HK-2 (cell line): Measurements from ENCODE around the gene PIP5K1C.

ENCODE experiments used
- DNase-seq: peaks from one replicate; pipeline ENCODE4 v3.0.0-alpha.2; 2018; ENCODE audit not compliant: unreplicated experiment

The PIP5K1C gene

DNA sequence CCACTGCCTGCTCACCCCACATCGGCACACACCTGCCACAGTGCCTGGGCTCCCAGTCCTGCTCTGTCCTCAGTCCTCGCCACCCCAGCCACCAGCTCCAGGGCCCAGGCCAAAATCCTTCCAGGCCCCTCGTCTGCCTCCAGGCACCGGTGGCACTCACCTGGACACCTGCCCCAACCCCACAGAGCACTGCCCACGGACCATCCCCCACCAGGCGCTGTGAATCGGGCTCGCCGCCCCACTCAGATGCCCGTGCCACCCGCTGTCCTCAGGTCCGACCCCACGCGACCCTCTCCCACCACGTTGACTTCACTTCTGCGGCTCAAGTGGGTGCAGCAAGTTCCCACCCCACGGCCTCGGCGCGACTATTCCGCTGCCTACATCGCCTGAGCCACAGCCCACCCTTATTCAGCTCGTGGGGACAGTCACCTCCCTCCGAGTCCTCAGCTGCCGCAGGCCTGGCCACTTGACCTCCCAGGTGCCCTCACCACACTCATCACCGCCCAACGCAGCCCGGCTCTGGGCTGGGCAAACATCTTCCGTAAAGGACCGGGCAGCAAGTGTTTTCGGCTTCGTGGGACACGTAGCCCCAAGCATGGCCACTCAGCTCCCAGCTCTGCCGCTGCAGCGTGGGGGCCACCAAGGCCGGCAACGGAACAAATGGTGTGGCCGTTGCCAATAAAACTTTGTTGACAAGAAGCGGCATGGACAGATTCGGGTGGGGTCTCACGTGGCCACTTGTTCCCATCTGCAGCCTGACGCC lies 5.7 kb downstream of the PIP5K1C start:
- no peak for DNase-seq

DNA sequence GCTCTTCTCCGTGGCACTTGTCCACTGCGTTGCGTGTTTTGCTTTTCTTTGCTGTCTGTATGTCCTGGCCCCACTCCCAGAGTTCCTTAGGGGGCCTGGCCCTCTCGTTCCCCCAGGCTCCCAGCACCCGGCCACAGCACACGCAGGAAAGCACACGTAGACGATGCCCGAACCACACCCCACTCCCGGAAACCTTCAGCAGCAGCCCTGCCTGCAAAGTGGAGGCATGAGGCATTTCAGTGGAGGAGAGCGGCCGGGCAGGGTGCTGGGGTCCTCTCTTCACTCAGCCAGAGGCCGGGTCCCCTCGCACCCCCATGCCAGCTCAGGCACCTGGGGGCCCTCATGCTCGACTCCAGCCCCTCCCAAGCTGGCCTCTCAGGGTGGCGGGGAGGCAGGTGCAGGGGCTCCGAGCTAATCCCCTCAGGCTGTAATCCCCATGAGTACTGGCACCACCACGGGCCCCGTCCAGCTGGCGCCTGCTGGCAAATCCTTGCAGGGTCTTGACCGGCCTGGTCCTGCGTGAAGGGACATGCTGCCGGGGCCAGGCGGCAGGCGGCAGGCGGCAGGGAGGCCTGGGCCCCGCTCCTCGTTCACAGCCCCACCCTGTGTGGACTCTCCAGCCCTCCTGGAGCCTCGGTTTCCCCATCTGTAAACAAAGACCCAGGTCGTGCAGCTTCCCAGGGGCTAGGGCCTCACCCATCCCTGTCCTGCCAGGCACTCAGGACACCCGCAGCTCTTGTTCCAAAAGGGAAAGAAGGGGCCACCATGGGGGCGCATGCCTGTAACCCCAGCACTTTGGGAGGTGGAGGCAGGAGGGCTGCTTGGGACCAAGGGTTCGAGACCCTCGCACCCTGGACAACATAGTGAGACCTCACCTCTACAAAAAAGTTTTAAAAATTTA lies 7.0 kb downstream of the PIP5K1C start:
- no peak for DNase-seq

DNA sequence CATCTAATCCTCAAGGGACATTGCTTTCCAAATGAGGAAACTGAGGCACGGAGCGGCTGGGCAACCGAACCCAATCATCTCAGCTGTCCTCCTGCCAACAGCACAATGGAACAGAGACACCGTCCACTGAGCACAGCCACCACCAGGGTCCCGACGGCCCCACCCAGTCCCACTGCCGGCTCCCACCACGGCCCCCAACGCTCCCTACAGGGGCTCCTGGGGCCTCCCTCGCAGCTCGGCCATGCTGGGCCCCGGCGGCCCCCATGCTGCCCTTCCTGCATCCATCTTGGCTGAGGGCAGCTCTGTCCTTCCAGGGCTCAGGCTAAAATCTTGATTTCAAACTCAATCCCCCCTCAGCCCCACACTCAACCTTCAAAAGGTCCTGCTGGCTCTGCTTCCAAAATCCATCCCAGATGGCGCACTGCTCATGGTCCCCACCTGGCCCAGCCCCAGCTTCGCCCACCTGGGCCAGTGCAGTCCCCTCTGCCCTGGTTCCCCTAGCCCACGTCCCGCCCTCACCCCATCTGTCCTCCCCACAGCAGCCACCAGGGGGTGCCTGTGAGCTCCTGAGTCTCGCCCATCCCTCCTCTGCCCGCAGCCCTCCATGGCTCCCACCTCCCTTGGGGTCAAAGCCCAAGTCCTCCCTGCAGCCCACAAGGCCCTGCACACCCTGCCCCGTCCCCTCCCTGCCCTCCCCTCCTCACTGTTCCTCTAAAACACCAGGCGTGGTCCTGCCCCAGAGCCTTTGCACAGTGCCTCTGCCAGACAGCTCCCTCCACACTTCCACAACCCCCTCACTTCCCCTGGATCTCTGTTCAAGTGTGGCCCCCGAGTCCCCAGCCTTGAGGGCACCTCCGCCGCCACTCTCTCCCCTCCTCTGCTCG lies 7.9 kb downstream of the PIP5K1C start:
- no peak for DNase-seq

DNA sequence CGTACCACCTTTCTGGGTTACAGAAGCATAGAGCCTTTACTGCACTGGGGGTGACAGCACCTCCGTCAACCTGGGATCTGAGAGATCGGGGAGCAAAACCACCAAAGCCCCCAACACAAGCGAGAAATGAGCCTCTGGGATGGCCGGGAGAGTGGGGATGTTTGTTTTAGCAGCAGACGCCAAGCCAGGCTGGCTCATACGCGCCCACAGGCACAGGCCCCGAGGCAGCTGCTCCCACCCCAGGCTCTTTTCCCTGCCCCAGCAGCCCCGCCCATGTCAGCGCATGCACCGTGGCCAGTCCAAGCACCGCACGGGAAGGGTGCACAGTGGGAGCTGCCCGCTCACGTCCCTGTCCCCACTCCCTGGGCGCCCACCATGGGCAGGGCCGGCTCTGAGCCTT lies 8.5 kb downstream of the PIP5K1C start:
- DNase-seq: no peak

- no peak for DNase-seq
Observed at GRCh38 chr19:3691372-3691716, 8.9 kb downstream of the PIP5K1C start.

GRCh38 chr19:3690551-3691371 lies 9.5 kb downstream of the PIP5K1C start:
- DNase-seq: no peak

- no peak for DNase-seq
Observed at GRCh38 chr19:3687774-3688706, 12.2 kb downstream of the PIP5K1C start.

GRCh38 chr19:3687393-3687773 lies 12.9 kb downstream of the PIP5K1C start:
- no peak for DNase-seq

DNA sequence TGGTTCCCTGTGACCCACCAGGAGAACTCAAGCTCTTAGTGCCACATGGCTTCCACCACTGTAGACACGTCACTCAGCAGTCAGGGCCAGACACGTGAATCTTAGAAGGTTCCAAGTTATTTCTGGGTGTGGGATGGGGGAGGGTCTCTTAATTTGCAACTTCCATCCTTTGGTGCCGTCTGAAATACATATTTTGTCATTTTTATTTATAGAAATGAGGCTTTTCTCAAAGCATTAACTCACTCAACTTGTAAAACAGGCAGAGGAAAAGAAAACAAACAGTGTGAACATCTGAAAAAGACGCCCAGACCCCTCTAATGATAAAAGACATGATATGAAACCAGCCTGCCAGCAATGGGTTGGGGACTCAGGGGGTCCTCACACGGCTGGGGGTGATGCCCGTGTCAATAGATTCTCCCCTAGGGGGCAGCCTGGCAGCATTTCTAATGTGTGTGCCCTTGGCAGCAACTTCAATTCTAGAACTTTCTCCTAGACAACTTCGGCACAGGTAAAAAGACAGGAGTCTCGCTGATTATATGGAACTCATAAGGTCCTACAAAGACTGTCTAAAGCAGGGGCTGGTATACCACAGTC lies 15.4 kb downstream of the PIP5K1C start:
- no peak for DNase-seq

DNA sequence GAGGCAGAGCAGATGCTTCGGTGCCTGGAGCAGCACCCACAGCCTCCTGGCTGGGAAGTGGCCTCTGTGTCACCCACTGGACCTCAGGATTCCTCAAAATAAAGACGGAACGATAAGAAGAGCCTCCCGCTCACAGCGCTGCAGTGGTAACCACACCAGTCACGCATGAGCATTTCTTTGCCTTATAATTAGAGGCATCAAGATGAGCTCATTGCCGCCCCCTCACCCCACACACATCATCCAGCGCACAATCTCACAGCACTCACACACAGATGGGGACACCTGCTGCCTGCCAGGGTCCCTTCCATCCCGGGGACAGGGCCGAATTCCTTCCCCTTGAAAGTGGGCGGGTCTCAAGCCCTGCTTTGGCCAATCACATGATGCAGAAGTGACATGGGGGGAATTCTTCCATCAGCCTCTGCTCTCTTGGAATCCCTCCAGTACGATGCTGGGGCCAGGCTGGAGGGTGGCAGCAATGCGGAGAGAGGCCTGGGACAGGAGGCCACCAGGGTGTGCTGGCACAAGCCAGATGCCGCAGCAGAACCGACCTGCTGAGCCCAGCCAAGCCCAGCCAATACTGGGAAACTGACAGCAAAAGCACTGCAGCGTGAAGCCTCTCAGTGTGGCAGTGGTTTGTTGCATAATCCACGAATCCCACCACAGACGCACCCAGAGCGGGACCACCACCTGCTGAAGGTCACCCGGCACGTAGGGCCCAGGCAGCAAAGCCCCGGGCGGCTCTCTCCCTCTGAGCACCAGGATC lies 16.0 kb downstream of the PIP5K1C start:
- peak; percentile 75 for DNase-seq

DNA sequence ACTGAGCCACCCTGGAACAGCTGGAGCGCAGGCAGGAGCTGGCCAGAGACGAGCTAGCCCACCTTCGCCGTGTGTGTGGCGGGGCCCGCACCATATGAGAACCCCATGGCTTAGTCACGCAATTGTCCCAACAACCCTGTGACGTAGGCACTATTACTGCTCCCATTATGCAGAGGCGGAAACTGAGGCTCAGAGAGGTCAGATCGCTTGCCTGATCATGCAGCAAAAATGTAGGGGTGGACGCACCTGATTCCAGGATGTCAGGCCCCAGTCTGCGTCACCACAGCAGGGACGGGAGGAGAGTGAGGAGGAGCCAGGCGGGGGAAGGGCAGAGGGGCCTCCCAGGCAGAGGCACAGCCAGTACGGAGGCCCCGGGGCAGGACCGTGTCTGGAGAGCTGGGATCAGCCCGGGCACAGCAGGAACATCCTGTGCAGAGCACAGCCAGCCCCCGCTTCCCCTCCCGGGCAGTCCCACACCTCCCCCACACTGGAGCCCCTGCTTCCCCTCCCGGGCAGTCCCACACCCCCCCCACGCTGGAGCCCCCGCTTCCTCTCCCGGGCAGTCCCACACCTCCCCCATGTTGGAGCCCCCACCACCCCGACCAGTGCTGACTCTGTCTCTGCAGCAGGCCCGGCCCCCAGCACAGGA lies 16.7 kb downstream of the PIP5K1C start:
- peak; percentile 87 for DNase-seq

- DNase-seq: no peak
Observed at GRCh38 chr19:3682741-3683404, 17.4 kb downstream of the PIP5K1C start.

- no peak for DNase-seq
Observed at GRCh38 chr19:3682286-3682685, 18.0 kb downstream of the PIP5K1C start.

GRCh38 chr19:3680939-3681338 lies 19.3 kb downstream of the PIP5K1C start:
- no peak for DNase-seq

GRCh38 chr19:3679581-3679980 lies 20.7 kb downstream of the PIP5K1C start:
- no peak for DNase-seq

GRCh38 chr19:3679138-3679537 lies 21.1 kb downstream of the PIP5K1C start:
- DNase-seq: no peak

DNA sequence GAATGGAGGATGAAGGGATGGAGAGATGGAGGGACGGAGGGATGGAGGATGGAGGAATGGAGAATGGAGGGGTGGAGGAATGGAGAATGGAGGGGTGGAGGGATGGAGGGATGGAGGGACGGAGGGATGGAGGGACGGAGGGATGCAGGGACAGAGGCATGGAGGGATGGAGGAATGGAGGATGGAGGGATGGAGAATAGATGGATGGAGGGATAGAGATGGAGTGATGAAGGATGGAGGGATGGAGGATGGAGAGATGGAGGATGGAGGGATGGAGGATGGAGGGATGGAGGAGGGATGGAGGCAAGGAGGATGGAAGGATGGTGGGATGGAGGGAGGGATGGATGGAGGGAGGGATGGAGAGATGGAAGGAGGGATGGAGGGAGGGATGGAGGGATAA lies 22.1 kb downstream of the PIP5K1C start:
- no peak for DNase-seq
